Stimulated activated CD4-positive, alpha-beta T cell treated with anti-CD3 and anti-CD28 coated beads, TNF-alpha, amount 100 ng/mL, for 4 hours (primary cell): Measurements from ENCODE around the gene FXYD4.
"Not testable (repeated sequence)": the region's sequence is repeated elsewhere in the genome, so short reads cannot be mapped to it uniquely, and the experiment has no call there.

Source experiments
- DNase-seq, 3 experiments: peaks; one replicate each; pipeline ENCODE4 v3.0.0-alpha.2; 2020; ENCODE audit warnings: low read depth in 3 of 3

Gene FXYD4

GRCh38 chr10:43375401-43376020 is 4.1 kb downstream of the FXYD4 start:
- DNase-seq: no peak

- no peak for DNase-seq
Observed at GRCh38 chr10:43376046-43376635, 4.7 kb downstream of the FXYD4 start.

GRCh38 chr10:43376828-43377423 is 5.5 kb downstream of the FXYD4 start:
- no peak for DNase-seq

GRCh38 chr10:43377424-43377883 is 6.0 kb downstream of the FXYD4 start:
- no peak for DNase-seq

- DNase-seq: no peak
Observed at GRCh38 chr10:43380610-43381222, 9.3 kb downstream of the FXYD4 start.

GRCh38 chr10:43383204-43383971 is 12.0 kb downstream of the FXYD4 start:
- no peak for DNase-seq

GRCh38 chr10:43384252-43385221 is 13.1 kb downstream of the FXYD4 start:
- no peak for DNase-seq

GRCh38 chr10:43385412-43386004 is 14.1 kb downstream of the FXYD4 start:
- no peak for DNase-seq

GRCh38 chr10:43386549-43386948 is 15.1 kb downstream of the FXYD4 start:
- no peak for DNase-seq

GRCh38 chr10:43386981-43387677 is 15.7 kb downstream of the FXYD4 start:
- DNase-seq: no peak

- no peak for DNase-seq
Observed at GRCh38 chr10:43387678-43388032, 16.2 kb downstream of the FXYD4 start.

GRCh38 chr10:43389867-43390266 is 18.4 kb downstream of the FXYD4 start:
- DNase-seq: no peak

GRCh38 chr10:43390333-43390732 is 18.9 kb downstream of the FXYD4 start:
- no peak for DNase-seq

- no peak for DNase-seq
Observed at GRCh38 chr10:43390759-43391158, 19.3 kb downstream of the FXYD4 start.

GRCh38 chr10:43391496-43391895 is 20.1 kb downstream of the FXYD4 start:
- no peak for DNase-seq

GRCh38 chr10:43392748-43393147 is 21.3 kb downstream of the FXYD4 start:
- DNase-seq: no peak

GRCh38 chr10:43393186-43393585 is 21.8 kb downstream of the FXYD4 start:
- DNase-seq: not testable (repeated sequence)

GRCh38 chr10:43393606-43394360 is 22.3 kb downstream of the FXYD4 start:
- DNase-seq: no peak

- no peak for DNase-seq
Observed at GRCh38 chr10:43394868-43395267, 23.4 kb downstream of the FXYD4 start.
